ENCODE results near the gene CMTM4.
"Not testable (repeated sequence)": the region's sequence is repeated elsewhere in the genome, so short reads cannot be mapped to it uniquely, and the experiment has no call there.

CMTM4 gene

GRCh38 chr16:66592814-66593213 is 103.7 kb downstream of the CMTM4 start:
- no peak for DNase-seq (ENCODE audit: low read depth in 2 of 2)

GRCh38 chr16:66592241-66592640 is 104.3 kb downstream of the CMTM4 start:
- DNase-seq (ENCODE audit: low read depth in 2 of 2) = no peak

- no peak for DNase-seq (ENCODE audit: low read depth in 2 of 2)
These were observed 105.5 kb downstream of the CMTM4 start for GRCh38 chr16:66591018-66591417.

GRCh38 chr16:66590322-66590721 is 106.2 kb downstream of the CMTM4 start:
- DNase-seq (ENCODE audit: low read depth in 2 of 2) = no peak

GRCh38 chr16:66588981-66589713 is 107.4 kb downstream of the CMTM4 start:
- DNase-seq (ENCODE audit: low read depth in 2 of 2) = peak; percentile 27 to 45

- DNase-seq (ENCODE audit: low read depth in 2 of 2) = no peak
These were observed 108.5 kb downstream of the CMTM4 start for GRCh38 chr16:66587881-66588600.

GRCh38 chr16:66585481-66586239 is 110.9 kb downstream of the CMTM4 start:
- no peak for DNase-seq (ENCODE audit: low read depth in 2 of 2)

GRCh38 chr16:66581246-66581952 is 115.1 kb downstream of the CMTM4 start:
- no peak for DNase-seq (ENCODE audit: low read depth in 2 of 2)

GRCh38 chr16:66580605-66581209 is 115.8 kb downstream of the CMTM4 start:
- DNase-seq (ENCODE audit: low read depth in 2 of 2) = no peak

GRCh38 chr16:66578651-66579531 is 117.7 kb downstream of the CMTM4 start, which contains the start of gene CMTM2:
TSS of gene CMTM2 (plus strand) at chr16:66579463. CDS start at chr16:66579608, 145 bp downstream.
- DNase-seq (ENCODE audit: low read depth in 2 of 2) = no peak

GRCh38 chr16:66576296-66576695 is 120.2 kb downstream of the CMTM4 start:
- DNase-seq (ENCODE audit: low read depth in 2 of 2) = no peak

GRCh38 chr16:66575060-66575459 is 121.5 kb downstream of the CMTM4 start:
- DNase-seq (ENCODE audit: low read depth in 2 of 2) = no peak

GRCh38 chr16:66574531-66574930 is 122.0 kb downstream of the CMTM4 start:
- DNase-seq (ENCODE audit: low read depth in 2 of 2) = no peak

- DNase-seq (ENCODE audit: low read depth in 2 of 2) = no peak
These were observed 122.5 kb downstream of the CMTM4 start for GRCh38 chr16:66574081-66574480.

- no peak for DNase-seq (ENCODE audit: low read depth in 2 of 2)
These were observed 124.2 kb downstream of the CMTM4 start for GRCh38 chr16:66572356-66572755.

- no peak for DNase-seq (ENCODE audit: low read depth in 2 of 2)
These were observed 126.6 kb downstream of the CMTM4 start for GRCh38 chr16:66569827-66570405.

- DNase-seq (ENCODE audit: low read depth in 2 of 2) = no peak
These were observed 127.4 kb downstream of the CMTM4 start for GRCh38 chr16:66569131-66569530.

GRCh38 chr16:66568355-66568754 is 128.2 kb downstream of the CMTM4 start:
- no peak for DNase-seq (ENCODE audit: low read depth in 2 of 2)

GRCh38 chr16:66567270-66567669 is 129.3 kb downstream of the CMTM4 start:
- not testable (repeated sequence) for DNase-seq (ENCODE audit: low read depth in 2 of 2)
